Ovary (tissue), 9 donors: ENCODE measurements around the gene SLC12A8. TPM values are rescaled to one million over a fixed set of nuclear protein-coding genes. Genes with fewer than 3 reads are reported as not detected.

Experiments
- DNase-seq, 5 donors: peaks; one replicate each; pipeline ENCODE4 v3.0.0-alpha.2; 2019 to 2020
- H3K27ac ChIP-seq, 2 donors: fragments of 200-600 bp; one replicate each; pipeline versions ENCODE4 v1.5.1 to v1.8.0; 2019 to 2022
- H3K27me3 ChIP-seq: fragments of 200-600 bp; one replicate; pipeline ENCODE4 v1.8.0; 2022
- H3K36me3 ChIP-seq: fragments of 200-600 bp; sonication (generic); one replicate; pipeline ENCODE4 v1.5.1; 2019
- H3K4me1 ChIP-seq: one replicate; pipeline ENCODE4 v1.8.1; 2013; ENCODE audit warnings: mild to moderate bottlenecking, moderate library complexity; ENCODE audit not compliant: insufficient read depth
- H3K4me3 ChIP-seq: fragments of 200-600 bp; sonication (generic); one replicate; pipeline ENCODE4 v1.5.1; 2017
- H3K9me3 ChIP-seq, 2 donors: fragments of 200-600 bp in 1 of 2; sonication (generic) in 1 of 2; one replicate each; pipeline versions ENCODE4 v1.5.1 to v1.8.1; 2013 to 2019; ENCODE audit warnings: mild to moderate bottlenecking in 1 of 2, moderate library complexity in 1 of 2
- EP300 ChIP-seq: sonication (generic); formaldehyde crosslinking; IDR thresholded peaks from one replicate; pipeline ENCODE4 v1.6.1; 2017; ENCODE audit warnings: antibody characterized with exemption
- POLR2A ChIP-seq: fragments of 450-650 bp; IDR thresholded peaks from one replicate; pipeline ENCODE4 v1.6.1; 2017; ENCODE audit warnings: antibody characterized with exemption, mild to moderate bottlenecking, moderate library complexity
- WGBS, 3 donors: extraction: QIAGEN DNeasy Blood & Tissue Kit in 1 of 3; methylation state at CpG; one replicate each; pipeline versions ENCODE4 v1.1.5 to v1.1.7; 2013 to 2017; 5-methylcytosine and 5-hydroxymethylcytosine counted together
- intact Hi-C, 4 donors: fragments of 100-400 bp; cut with DNase I; formaldehyde crosslinking; loops; one replicate each; pipeline versions ENCODE4 v1.11.0 to v1.15.1; 2022 to 2023
- polyA plus RNA-seq, 2 donors: library from polyadenylated mRNA; stranded (reverse); fragments of 200-250 nt in 1 of 2; fragments of 350-450 nt in 1 of 2; fragmentation: Illumina TruSeq in 1 of 2; extraction: RNeasy Lipid Tissue Mini Kit (QIAGEN cat#74804) in 1 of 2; gene quantifications; one replicate each; pipeline ENCODE4 v1.2.3, GENCODE V29; 2013 to 2014
- total RNA-seq, 7 donors: library from RNA; depleted of rRNA in 2 of 7; stranded (reverse); fragments of >200 nt in 2 of 7; fragmentation: NEBNext Ultra II Directional in 3 of 7; extraction: Animal tissue kit (Norgen Biotek cat#: 25700) in 3 of 7; gene quantifications; one replicate each; pipeline versions ENCODE4 v1.1.0 to v1.2.4, GENCODE V29; 2016 to 2023
- TF ChIP-seq, protein P1 (sequence below), 3 donors: fragments of 450-650 bp in 2 of 3; fragments of 200-600 bp in 1 of 3; IDR thresholded peaks; one replicate each; pipeline versions ENCODE4 v1.5.1 to v1.8.0; 2016 to 2022; ENCODE audit warnings: antibody characterized with exemption in 3 of 3, mild to moderate bottlenecking in 1 of 3
- donor health status: DM: no; HTN: no; CAD: no; lungs with moderate emphysema.
- donor health status: DM: no; HTN: no; CAD: no.
- donor health status: Bipolar disorder and iron deficiency.
- donor health status: DM: yes; HTN: yes; CAD: no.
- donor health status: DM: no; HTN: no; CAD: no.
- donor health status: DM: yes; HTN: yes; CAD: no.

Gene SLC12A8
- total and polyA plus RNA-seq, 9 donors = 0.28 to 11.5 (median 1.5) TPM

DNA sequence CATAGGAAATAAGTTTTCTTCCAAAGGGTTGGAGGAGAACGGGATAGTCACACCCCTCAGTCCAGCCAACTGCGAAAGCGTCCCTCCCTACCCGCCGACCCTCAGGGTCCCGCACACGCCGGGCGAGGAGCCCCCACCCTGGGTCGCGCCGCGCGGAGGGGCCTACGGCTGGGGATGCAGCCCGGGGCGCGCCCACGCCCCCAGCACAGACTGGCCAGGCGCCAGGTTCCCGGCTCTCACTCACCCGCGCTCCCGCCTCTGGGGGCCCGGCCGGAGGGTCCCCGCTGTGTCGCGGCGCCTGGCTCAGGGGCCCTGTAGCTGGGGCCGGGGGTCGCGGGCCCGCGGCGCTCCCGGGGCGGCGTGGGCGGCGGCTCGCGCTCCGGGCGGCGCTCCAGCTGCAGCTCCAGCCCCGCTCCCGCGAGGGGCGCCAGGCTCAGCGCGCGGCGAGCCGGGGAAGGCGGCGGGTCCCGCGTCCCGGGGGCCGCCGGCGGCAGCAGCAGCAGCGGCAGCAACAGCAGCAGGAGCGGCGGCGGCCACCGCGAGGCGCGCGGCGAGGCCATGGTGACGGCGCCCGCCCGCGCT is 157.1 kb downstream of the SLC12A8 start:
- peak overlapping the region; percentile 84 for H3K4me3 ChIP-seq
- no peaks in the 10 kb centered on the region for H3K36me3 ChIP-seq
- TF ChIP-seq, protein P1, sequence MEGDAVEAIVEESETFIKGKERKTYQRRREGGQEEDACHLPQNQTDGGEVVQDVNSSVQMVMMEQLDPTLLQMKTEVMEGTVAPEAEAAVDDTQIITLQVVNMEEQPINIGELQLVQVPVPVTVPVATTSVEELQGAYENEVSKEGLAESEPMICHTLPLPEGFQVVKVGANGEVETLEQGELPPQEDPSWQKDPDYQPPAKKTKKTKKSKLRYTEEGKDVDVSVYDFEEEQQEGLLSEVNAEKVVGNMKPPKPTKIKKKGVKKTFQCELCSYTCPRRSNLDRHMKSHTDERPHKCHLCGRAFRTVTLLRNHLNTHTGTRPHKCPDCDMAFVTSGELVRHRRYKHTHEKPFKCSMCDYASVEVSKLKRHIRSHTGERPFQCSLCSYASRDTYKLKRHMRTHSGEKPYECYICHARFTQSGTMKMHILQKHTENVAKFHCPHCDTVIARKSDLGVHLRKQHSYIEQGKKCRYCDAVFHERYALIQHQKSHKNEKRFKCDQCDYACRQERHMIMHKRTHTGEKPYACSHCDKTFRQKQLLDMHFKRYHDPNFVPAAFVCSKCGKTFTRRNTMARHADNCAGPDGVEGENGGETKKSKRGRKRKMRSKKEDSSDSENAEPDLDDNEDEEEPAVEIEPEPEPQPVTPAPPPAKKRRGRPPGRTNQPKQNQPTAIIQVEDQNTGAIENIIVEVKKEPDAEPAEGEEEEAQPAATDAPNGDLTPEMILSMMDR (IDR thresholded peaks at IDR 0.05) = no peak
- TF ChIP-seq EP300 (no peak), POLR2A (no peak)
- no peaks in the 10 kb centered on the region for H3K9me3 ChIP-seq
- peaks cover 17% of the 10 kb centered on the region for H3K4me1 ChIP-seq
- peak overlapping the region; percentile 95 for H3K27ac ChIP-seq
- DNase-seq = peak; percentile 55 to 77 (median 73)
- no peaks in the 10 kb centered on the region for H3K27me3 ChIP-seq
- whole genome bisulfite sequencing, 3 donors = 0 to 1% (median 0%) methylated on average over 11 to 78 of the region's 78 CpGs
- intact Hi-C loops = loop anchor here in 2 of 4 donors (5.0 to 10.0 kb wide), 2 partner anchors 87 to 89 kb away; no protein-coding TSS in a partner anchor

DNA sequence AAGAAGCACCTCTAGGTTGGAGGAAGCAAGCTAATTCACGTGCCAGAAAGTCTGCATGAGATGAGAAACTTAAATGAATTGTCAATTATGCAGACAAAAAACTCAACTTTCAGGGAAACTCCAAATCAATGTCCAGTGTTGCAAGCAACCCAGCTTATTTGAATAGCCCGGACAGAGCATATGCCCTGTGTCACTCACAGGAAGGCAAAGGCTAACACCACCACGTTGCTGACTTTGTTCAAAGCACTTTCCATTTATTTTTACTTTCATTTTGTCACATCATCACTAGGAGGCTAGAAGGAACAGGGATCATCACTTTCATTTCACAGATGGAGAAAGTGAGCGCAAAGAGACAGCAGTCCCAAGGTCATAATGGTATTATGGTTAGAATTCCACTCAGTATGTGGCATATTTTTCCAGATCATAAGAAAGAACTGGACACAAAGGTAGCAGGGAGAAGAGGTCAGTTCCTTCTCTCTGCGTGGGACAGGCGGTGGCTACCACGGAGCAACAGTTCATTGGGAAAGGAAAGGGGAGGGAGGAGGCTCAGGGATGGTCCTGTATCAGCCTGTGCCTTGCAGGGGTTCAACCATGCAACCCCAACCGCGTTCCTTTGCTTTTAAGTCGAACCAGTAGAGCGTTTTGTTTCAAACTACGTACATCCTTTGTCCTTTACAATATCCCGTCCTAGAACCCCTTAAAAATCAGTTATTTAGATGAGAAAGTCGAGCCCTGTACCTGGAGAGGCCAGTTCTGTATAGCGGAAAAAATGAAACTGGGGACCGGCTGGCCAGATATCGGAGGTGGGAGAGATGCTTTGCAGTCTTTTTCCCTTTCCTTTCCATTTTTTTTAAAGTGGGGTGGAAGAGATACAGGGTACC is 157.9 kb downstream of the SLC12A8 start:
- H3K27me3 ChIP-seq = no peaks in the 10 kb centered on the region
- intact Hi-C loops = loop anchor here in 2 of 4 donors (5.0 to 10.0 kb wide), 2 partner anchors 88 to 90 kb away; no protein-coding TSS in a partner anchor
- WGBS, 3 donors = 0 to 1% (median 1%) methylated on average over 17 of the region's 17 CpGs
- no peaks in the 10 kb centered on the region for H3K36me3 ChIP-seq
- peak in 1 of 5 donors; percentile 57 for DNase-seq
- H3K9me3 ChIP-seq = no peaks in the 10 kb centered on the region
- TF ChIP-seq, protein P1 (IDR thresholded peaks at IDR 0.05) = peak in 2 of 3 donors; percentile 36 to 46
- TF ChIP-seq EP300 (no peak), POLR2A (peak; percentile 28)
- peak overlapping the region; percentile 95 for H3K27ac ChIP-seq
- peaks cover 17% of the 10 kb centered on the region for H3K4me1 ChIP-seq
- peak overlapping the region; percentile 84 for H3K4me3 ChIP-seq

DNA sequence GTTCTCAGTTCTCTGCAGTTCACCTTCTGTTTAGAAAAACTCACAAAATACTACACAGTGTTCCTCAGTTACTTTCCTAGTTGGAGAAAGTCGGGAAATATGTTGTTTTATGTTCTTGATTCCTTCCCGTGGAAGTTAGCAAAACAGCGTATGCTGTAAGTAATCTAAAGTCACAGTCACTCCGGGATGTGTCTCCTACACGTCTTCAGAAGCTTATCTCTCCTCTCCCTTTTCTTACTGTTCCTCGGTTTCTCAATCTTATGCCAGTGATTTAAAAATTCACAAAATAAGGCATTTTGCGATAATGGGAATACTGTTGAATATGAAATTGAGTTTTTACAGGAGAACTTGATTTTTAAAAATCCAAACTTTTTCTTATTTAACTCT is 158.5 kb downstream of the SLC12A8 start:
- no peak for DNase-seq
- intact Hi-C loops = loop anchor here in 1 of 4 donors (10.0 kb wide), 1 partner anchor 91 kb away; no protein-coding TSS in a partner anchor
- Histone ChIP-seq H3K27ac (peak overlapping the region in 1 of 2 donors; percentile 95), H3K4me1 (peaks cover 17% of the 10 kb centered on the region), H3K27me3 (no peaks in the 10 kb centered on the region), H3K4me3 (peak overlapping the region; percentile 84), H3K9me3 (no peaks in the 10 kb centered on the region), H3K36me3 (no peaks in the 10 kb centered on the region)
- TF ChIP-seq POLR2A (no peak), EP300 (no peak)
- TF ChIP-seq, protein P1 (IDR thresholded peaks at IDR 0.05) = no peak
- WGBS, 3 donors = 10 to 20% (median 19%) methylated on average over 7 of the region's 7 CpGs

DNA sequence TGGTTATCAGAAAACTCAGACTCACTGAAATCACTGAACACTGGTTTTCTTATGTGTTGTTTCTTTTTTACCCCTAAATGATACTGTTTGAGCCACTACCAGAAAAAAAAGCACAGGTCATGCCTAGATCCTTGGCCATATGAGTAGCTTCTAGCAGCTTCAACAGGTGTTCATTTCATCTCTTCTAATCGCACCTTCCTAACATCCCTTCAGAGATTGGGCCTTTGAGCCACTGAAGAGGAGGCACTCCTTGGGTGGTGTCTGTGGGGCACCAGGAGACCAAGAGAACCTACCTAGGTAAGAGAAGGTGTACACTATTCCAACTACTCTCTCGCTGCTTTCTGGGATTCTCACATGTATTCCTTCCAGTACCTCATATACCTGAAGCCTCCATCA is 159.2 kb downstream of the SLC12A8 start:
- intact Hi-C loops = loop anchor here in 1 of 4 donors (10.0 kb wide), 1 partner anchor 91 kb away; no protein-coding TSS in a partner anchor
- TF ChIP-seq POLR2A = no peak
- TF ChIP-seq EP300 = no peak
- TF ChIP-seq, protein P1 (IDR thresholded peaks at IDR 0.05) = no peak
- Histone ChIP-seq H3K9me3 (no peaks in the 10 kb centered on the region), H3K36me3 (no peaks in the 10 kb centered on the region), H3K4me1 (peaks cover 17% of the 10 kb centered on the region), H3K27ac (peak overlapping the region in 1 of 2 donors; percentile 95), H3K4me3 (no peak overlapping the region), H3K27me3 (no peaks in the 10 kb centered on the region)
- WGBS, 3 donors = 83 to 93% (median 88%) methylated on average over 2 of the region's 2 CpGs
- no peak for DNase-seq
